ENCODE measurements around the gene CACNA2D3. TPM values are rescaled to one million over a fixed set of nuclear protein-coding genes. Genes with fewer than 3 reads are reported as not detected.

Gene CACNA2D3
- total RNA-seq, 2 experiments from 2014 or later, result not detected

DNA sequence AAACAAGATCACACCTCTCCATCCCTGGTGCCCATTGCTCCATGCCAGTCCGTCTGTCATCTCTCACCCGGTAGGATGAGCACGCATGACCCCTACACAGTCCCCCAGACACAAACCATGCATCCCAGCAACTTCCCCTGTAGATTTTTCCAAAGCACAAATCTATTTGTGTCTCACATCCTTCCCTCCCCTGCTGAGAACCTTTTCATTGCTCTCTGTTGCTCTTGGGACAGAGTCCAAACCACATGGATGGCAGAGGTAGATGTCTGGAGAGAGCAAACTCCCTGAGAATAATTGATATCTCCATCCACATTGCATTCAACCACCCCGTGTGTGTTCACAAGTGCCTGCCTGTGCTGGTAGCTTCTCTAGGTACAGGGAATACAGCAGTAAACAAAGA, 835.4 kb downstream of the CACNA2D3 start:
- no TSS peak for BruUV-seq (replicated peaks)
- Histone ChIP-seq H3K9me2 (ENCODE audit: insufficient read depth, low read length) (no peaks in the 10 kb centered on the region), H3K27ac (ENCODE audit: low read depth, low read length, poor library complexity, severe bottlenecking) (no peak overlapping the region), H3K79me2 (ENCODE audit: insufficient read depth, low read depth, low read length) (no peaks in the 10 kb centered on the region), H4K20me1 (ENCODE audit: insufficient read depth, low read length) (no peaks in the 10 kb centered on the region), H3K4me2 (ENCODE audit: low read length) (no peak overlapping the region), H3K4me1 (ENCODE audit: insufficient read depth, low read length, poor library complexity, severe bottlenecking) (no peaks in the 10 kb centered on the region), H2AFZ (ENCODE audit: low read length) (no peak overlapping the region), H3K9me3 (ENCODE audit: low read length) (no peaks in the 10 kb centered on the region), H3K36me3 (ENCODE audit: insufficient read depth, low read length) (no peaks in the 10 kb centered on the region), H3K4me3 (ENCODE audit: low read depth, low read length, poor library complexity, severe bottlenecking) (no peak overlapping the region)
- no peak for DNase-seq (ENCODE audit: low spot score)
- TF ChIP-seq, protein P1, sequence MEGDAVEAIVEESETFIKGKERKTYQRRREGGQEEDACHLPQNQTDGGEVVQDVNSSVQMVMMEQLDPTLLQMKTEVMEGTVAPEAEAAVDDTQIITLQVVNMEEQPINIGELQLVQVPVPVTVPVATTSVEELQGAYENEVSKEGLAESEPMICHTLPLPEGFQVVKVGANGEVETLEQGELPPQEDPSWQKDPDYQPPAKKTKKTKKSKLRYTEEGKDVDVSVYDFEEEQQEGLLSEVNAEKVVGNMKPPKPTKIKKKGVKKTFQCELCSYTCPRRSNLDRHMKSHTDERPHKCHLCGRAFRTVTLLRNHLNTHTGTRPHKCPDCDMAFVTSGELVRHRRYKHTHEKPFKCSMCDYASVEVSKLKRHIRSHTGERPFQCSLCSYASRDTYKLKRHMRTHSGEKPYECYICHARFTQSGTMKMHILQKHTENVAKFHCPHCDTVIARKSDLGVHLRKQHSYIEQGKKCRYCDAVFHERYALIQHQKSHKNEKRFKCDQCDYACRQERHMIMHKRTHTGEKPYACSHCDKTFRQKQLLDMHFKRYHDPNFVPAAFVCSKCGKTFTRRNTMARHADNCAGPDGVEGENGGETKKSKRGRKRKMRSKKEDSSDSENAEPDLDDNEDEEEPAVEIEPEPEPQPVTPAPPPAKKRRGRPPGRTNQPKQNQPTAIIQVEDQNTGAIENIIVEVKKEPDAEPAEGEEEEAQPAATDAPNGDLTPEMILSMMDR (conservative IDR thresholded peaks at IDR 0.05; ENCODE audit: low read length), result no peak
- intact Hi-C loops (cut with micrococcal nuclease; ENCODE audit: unreplicated experiment), result no loop called here
- POLR2A ChIA-PET, result interaction anchor here (0.7 kb wide), 1 partner anchor 321 kb away, joined by 3 read pairs; no protein-coding TSS in a partner anchor
- CTCF ChIA-PET (ENCODE audit: unreplicated experiment), result no interaction called here

DNA sequence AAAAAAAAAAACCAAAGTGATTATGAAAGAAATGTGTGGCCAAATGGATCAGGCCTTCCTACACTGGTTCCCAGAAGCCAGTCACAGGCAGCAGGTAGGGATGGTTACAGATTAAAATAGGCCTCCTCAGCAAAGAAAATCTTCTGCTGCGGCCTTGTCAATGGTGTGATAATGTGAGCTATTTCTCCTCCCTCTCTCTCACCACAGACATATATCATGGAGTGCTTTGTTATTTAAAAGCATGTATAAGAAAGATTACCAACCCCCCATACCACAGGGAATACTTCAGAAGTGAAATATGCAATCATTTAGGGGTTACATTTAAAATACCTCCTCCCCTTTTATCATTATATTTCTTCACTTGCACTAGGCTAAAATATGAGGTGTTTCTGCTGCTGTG, 837.7 kb downstream of the CACNA2D3 start:
- Histone ChIP-seq H3K4me1 (ENCODE audit: insufficient read depth, low read length, poor library complexity, severe bottlenecking) (no peaks in the 10 kb centered on the region), H3K36me3 (ENCODE audit: insufficient read depth, low read length) (no peaks in the 10 kb centered on the region), H3K4me3 (ENCODE audit: low read depth, low read length, poor library complexity, severe bottlenecking) (no peak overlapping the region), H3K9me2 (ENCODE audit: insufficient read depth, low read length) (no peaks in the 10 kb centered on the region), H3K4me2 (ENCODE audit: low read length) (no peak overlapping the region), H3K27ac (ENCODE audit: low read depth, low read length, poor library complexity, severe bottlenecking) (no peak overlapping the region), H4K20me1 (ENCODE audit: insufficient read depth, low read length) (no peaks in the 10 kb centered on the region), H3K9me3 (ENCODE audit: low read length) (no peaks in the 10 kb centered on the region), H3K79me2 (ENCODE audit: insufficient read depth, low read depth, low read length) (no peaks in the 10 kb centered on the region), H2AFZ (ENCODE audit: low read length) (no peak overlapping the region)
- DNase-seq (ENCODE audit: low spot score), result no peak
- no peak for TF ChIP-seq EZH2phosphoT487 (IDR thresholded peaks at IDR 0.05; ENCODE audit: borderline replicate concordance, low read depth, low read length)
- ChIA-PET POLR2A (interaction anchor here (0.8 to 1.0 kb wide), 2 partner anchors 8 to 1260 kb away, joined by 3 to 4 read pairs; no protein-coding TSS in a partner anchor), CTCF (ENCODE audit: unreplicated experiment) (no interaction called here)
- no TSS peak for BruUV-seq (replicated peaks)
- intact Hi-C loops (cut with micrococcal nuclease; ENCODE audit: unreplicated experiment), result no loop called here

DNA sequence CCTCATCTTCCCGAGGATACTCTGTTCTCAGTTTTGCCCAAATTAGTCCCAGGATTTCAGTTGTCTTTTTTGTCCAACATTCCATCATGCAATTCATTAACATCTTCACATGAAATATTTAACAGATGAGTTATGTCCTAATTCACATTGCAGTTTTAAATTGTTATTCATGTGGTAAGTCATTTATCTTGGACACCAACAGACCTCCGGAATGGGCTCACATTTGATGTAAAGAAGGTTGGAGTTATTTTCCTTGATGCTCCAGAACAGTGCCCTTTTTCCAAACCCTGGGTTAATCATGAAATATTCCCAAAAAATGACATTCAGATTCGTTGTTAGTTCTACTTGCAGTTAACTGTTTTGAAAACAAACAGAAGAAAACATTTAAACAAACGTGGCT, 838.3 kb downstream of the CACNA2D3 start:
- TF ChIP-seq EZH2phosphoT487 (IDR thresholded peaks at IDR 0.05; ENCODE audit: borderline replicate concordance, low read depth, low read length), result no peak
- Histone ChIP-seq H4K20me1 (ENCODE audit: insufficient read depth, low read length) (no peaks in the 10 kb centered on the region), H3K79me2 (ENCODE audit: insufficient read depth, low read depth, low read length) (no peaks in the 10 kb centered on the region), H3K4me2 (ENCODE audit: low read length) (no peak overlapping the region), H3K9me2 (ENCODE audit: insufficient read depth, low read length) (no peaks in the 10 kb centered on the region), H3K36me3 (ENCODE audit: insufficient read depth, low read length) (no peaks in the 10 kb centered on the region), H3K4me3 (ENCODE audit: low read depth, low read length, poor library complexity, severe bottlenecking) (no peak overlapping the region), H3K9me3 (ENCODE audit: low read length) (no peaks in the 10 kb centered on the region), H2AFZ (ENCODE audit: low read length) (no peak overlapping the region), H3K4me1 (ENCODE audit: insufficient read depth, low read length, poor library complexity, severe bottlenecking) (no peaks in the 10 kb centered on the region), H3K27ac (ENCODE audit: low read depth, low read length, poor library complexity, severe bottlenecking) (no peak overlapping the region)
- ChIA-PET POLR2A (no interaction called here), CTCF (ENCODE audit: unreplicated experiment) (no interaction called here)
- no TSS peak for BruUV-seq (replicated peaks)
- no peak for DNase-seq (ENCODE audit: low spot score)
- intact Hi-C loops (cut with micrococcal nuclease; ENCODE audit: unreplicated experiment), result no loop called here

DNA sequence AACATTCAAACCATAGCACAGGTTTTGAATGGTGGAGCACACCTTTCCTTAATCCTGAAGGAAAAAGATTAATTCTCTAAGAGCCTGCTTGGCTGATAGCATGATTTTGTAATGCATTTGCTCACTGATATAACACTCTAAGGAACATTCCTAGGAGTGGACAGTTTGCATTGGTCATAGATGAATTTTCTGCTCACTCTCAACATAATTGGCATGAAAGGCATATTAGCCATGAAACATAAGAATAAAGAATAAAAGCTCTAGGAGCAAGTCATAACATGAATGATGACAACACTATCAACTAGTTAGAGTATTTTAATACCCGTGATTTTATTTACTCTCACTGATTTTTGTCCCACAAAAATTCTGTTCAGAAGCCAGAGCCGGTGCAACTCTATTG, 839.8 kb downstream of the CACNA2D3 start:
- DNase-seq (ENCODE audit: low spot score), result no peak
- no peak overlapping the region for H3K4me2 ChIP-seq (ENCODE audit: low read length)
- H4K20me1 ChIP-seq (ENCODE audit: insufficient read depth, low read length), result no peaks in the 10 kb centered on the region
- no TSS peak for BruUV-seq (replicated peaks)
- TF ChIP-seq, protein P1 (conservative IDR thresholded peaks at IDR 0.05; ENCODE audit: low read length), result no peak
- no peak for TF ChIP-seq EZH2phosphoT487 (IDR thresholded peaks at IDR 0.05; ENCODE audit: borderline replicate concordance, low read depth, low read length)
- H3K9me2 ChIP-seq (ENCODE audit: insufficient read depth, low read length), result no peaks in the 10 kb centered on the region
- no peaks in the 10 kb centered on the region for H3K4me1 ChIP-seq (ENCODE audit: insufficient read depth, low read length, poor library complexity, severe bottlenecking)
- H3K36me3 ChIP-seq (ENCODE audit: insufficient read depth, low read length), result no peaks in the 10 kb centered on the region
- CTCF ChIA-PET (ENCODE audit: unreplicated experiment), result no interaction called here
- no peak overlapping the region for H2AFZ ChIP-seq (ENCODE audit: low read length)
- POLR2A ChIA-PET, result no interaction called here
- H3K79me2 ChIP-seq (ENCODE audit: insufficient read depth, low read depth, low read length), result no peaks in the 10 kb centered on the region
- H3K4me3 ChIP-seq (ENCODE audit: low read depth, low read length, poor library complexity, severe bottlenecking), result no peak overlapping the region
- H3K9me3 ChIP-seq (ENCODE audit: low read length), result no peaks in the 10 kb centered on the region
- no peak overlapping the region for H3K27ac ChIP-seq (ENCODE audit: low read depth, low read length, poor library complexity, severe bottlenecking)
- intact Hi-C loops (cut with micrococcal nuclease; ENCODE audit: unreplicated experiment), result no loop called here
